ENCODE measurements around the gene GRM3.

The GRM3 gene

DNA sequence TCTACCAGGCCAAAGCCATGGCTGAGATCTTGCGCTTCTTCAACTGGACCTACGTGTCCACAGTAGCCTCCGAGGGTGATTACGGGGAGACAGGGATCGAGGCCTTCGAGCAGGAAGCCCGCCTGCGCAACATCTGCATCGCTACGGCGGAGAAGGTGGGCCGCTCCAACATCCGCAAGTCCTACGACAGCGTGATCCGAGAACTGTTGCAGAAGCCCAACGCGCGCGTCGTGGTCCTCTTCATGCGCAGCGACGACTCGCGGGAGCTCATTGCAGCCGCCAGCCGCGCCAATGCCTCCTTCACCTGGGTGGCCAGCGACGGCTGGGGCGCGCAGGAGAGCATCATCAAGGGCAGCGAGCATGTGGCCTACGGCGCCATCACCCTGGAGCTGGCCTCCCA lies 142.7 kb downstream of the GRM3 start:
- no peak for DNase-seq (ENCODE audit: low read depth in 2 of 2)

DNA sequence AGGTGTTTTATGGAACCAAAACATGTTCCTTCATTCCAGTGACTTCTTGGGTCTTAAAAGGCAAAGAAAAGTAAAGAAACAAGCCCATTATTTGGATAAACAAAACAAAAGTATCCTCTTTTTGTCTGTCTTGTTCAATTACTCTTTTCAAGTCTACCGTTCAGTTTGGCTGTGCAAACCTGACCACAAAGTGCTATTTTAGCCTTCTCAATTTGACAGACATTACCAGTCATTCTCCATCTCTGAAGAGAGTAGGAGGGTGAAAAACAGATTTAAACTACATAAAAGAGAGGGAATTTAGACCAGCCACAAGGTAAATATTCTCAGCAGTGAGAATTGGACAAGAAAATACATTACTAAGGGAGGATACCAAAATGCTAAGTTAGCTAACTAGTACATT lies 145.2 kb downstream of the GRM3 start:
- DNase-seq (ENCODE audit: low read depth in 2 of 2), result no peak

DNA sequence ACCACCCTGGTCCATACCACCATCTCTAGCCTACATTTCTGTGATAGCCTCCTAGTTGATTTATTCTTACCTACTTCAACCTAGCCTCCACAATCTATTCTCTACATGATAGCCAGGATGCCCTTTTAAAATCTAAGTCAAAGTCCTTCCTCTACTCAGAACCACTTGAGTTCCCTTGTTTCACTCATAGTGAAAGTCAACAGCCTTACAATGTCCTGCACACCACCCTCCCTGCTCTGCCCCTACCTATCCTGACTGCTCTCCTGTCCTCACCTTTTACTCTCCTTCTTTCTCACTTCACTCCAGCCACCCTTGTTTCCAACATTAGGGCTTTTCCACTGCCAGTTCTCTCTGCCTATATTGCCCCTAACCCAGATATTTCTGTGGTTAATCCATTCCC lies 146.7 kb downstream of the GRM3 start:
- no peak for DNase-seq (ENCODE audit: low read depth in 2 of 2)

DNA sequence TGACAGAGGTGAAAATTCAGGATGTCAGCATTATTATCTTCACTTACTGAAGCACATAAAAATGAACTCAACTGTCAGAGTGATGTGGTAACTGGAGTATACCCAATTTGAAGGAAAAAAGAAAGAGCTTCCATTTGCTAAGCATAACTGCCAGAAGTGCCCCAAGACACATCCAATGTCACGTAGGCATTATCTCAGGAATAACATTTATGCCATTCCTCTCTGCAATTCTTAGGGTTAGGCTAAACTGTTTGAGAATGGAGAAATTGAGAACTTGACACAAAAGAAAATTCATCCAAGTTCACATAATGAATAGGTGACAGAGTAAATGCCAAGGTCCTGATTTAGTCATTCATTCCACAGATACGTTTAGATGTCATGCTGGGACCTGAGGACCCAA lies 148.6 kb downstream of the GRM3 start:
- DNase-seq (ENCODE audit: low read depth in 2 of 2), result no peak

DNA sequence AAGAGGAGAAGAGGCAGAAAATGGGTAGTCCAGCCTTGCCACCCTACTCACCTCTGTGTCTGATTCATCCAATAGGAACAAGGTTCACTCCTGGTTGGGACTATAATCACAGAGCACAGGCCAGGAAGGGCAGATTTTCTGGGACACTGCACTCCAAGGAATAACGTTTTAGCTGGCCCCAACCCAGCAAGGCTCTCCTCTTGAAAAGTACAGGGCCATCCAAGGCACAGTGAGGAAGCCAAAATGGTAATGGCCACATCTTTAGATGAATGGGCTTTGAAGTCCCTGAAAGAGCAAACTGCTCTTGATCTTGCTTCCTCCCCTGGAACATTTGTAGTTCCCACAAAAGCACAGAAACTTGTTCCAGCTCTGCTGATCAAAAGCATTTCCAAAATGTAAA lies 149.4 kb downstream of the GRM3 start:
- no peak for DNase-seq (ENCODE audit: low read depth in 2 of 2)

DNA sequence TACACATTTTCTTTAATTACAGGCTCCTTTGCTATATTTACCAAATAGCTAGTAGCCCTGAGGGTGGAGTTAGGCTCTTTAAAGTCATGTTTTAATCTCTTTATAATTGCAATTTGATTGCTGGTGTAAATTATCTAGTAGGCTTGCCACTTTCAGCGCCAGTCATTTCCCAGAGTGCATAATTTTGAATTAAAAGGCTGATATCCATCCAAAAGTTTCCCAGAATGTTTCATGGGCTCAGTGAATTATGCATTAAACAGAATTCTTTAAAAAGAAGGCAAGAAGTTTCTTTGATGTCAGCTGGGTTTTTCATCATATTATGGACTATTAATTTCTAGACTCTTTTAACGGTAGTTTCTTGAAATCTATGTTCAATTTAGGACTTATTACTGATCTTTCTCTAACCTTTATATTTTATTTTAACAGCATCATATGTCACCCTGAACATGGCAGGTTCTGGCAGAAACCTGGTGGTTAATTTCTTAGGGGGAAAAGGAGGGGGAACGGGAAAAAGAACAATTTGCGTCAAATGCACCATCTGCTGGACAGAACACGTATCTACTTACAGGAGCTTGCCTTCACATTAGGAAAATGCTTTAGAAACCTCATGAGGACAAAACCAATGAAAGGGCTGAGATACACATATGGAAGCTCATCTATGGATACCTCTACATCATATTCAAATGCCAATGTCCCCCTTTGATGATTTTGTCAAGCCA lies 171.1 kb downstream of the GRM3 start:
- no peak for DNase-seq (ENCODE audit: low read depth in 2 of 2)

DNA sequence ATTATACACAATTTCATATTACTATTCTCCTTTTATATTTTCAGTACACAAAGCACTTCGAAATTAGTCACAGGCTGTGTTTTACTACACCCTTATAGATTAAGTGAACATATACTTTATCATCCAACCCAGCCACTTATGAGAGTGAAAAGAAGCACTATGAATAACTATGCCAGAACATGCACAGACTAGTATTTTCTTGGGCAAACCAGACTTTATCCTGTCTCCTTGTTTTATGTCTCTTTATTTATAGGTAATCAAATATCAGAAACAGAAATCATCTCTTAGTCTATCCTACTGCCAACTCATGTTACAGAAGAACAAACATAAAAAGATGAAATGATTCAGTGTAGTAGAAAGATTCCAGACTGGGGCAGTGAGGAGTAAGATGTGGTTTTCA lies 171.8 kb downstream of the GRM3 start:
- DNase-seq (ENCODE audit: low read depth in 2 of 2), result no peak

DNA sequence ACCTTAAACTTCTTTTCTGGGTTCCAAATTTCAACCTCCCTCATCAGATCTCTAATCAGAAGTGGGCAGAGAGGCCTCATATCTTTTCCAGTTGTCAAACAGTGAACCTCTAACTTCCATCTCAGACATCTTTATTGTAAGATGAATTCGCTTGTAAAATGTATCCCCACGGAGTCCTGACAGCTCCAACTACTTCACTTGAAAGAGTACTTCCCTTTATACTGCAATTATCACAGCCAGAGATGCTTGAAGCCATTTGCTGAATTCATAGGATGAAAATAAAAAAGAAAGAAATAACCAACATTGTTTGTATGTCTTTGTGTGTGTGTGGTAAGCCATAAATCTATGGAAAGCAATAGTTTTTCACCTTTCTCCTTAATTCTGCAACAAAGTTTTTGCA lies 175.2 kb downstream of the GRM3 start:
- no peak for DNase-seq (ENCODE audit: low read depth in 2 of 2)

DNA sequence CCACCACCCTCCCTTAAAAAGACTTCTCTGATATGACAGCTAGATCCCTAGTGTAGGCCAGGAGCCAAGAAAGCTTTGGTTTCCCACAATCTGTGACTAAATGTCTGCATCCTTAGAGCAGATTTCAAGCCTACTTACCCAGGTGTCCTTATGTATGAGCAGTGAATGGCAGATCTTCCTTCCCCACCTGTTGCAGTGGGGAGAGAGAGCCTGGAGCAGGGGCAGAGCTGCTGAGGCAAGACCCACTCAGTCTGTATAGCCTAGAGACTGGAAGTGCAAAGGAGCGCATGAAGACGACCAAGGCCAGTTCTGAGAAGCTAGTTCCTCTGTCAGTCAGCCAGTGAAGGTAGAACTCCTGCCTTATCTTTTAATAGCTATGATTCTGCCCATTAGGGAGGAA lies 180.1 kb downstream of the GRM3 start:
- DNase-seq (ENCODE audit: low read depth in 2 of 2), result no peak

DNA sequence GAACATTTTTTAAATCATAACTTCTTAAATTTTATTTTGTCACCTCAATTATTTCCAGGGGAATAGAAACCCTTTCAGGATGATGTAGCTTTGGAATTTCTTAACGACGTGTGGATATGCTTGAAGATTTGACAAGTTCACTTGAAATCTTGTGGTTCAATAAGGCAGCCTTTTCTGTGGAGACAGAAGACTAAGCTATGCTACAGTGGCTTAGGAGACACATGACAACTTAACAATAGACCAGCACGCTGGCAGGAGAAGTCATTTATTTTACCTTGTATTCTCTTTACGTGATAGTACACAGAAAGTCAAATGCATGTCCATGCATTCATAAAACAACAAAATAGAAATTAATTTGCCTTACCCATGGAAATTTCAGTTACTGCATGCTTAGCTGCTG lies 181.6 kb downstream of the GRM3 start:
- no peak for DNase-seq (ENCODE audit: low read depth in 2 of 2)

DNA sequence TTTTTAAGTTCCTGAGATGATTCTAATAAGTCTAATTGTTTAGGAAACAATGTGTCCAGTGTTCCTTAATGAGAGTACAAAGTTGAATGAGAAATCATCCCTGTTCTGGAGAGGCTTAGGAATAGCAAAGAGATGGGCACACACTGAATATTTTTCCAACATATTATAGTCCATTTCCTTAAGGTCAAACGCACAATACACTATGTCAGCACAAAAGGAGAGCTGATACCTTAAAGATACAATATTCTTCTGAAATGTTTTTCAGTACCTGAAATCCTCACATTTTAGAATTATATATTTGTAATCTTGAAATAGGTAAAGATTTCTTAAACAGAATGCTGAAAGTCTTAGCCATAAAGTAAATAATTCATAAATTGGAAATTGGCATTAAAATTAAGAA lies 183.2 kb downstream of the GRM3 start:
- no peak for DNase-seq (ENCODE audit: low read depth in 2 of 2)

DNA sequence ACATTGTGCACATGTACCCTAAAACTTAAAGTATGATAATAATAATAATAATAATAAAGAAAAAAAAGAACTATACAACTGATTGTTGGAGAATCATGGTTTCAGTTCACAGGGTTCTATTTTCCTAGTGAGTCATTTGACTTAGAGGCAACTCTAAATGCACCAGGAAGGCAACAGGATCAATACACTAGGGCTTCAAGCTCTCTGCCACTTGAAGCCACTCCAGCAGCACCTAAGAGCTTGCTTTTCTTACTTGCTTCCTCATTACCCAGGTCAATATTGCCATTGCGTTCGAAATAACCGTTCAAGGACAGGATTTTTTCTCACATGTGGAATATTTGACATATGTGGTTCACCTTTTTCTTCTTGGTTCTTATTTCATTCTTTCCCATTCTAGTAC lies 189.7 kb downstream of the GRM3 start:
- no peak for DNase-seq (ENCODE audit: low read depth in 2 of 2)

DNA sequence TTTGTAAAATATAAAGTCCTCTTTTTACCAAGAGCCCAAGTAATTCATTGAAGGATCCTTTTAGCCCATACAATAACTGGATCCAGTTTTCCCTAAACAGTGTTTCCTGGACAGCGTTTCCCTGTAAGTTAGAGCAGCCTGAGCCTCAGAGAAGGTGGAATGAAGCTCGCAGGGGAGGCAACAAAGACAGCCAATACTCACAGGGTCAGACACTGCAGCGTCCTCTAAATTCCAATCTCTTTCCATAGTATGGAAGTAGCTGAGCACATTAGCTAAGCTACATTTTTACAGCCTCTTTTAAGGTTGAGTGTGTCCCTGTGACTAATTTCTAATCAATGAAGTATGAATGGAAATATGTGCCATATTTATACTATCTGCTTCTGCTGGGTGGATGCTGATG lies 193.5 kb downstream of the GRM3 start:
- no peak for DNase-seq (ENCODE audit: low read depth in 2 of 2)

DNA sequence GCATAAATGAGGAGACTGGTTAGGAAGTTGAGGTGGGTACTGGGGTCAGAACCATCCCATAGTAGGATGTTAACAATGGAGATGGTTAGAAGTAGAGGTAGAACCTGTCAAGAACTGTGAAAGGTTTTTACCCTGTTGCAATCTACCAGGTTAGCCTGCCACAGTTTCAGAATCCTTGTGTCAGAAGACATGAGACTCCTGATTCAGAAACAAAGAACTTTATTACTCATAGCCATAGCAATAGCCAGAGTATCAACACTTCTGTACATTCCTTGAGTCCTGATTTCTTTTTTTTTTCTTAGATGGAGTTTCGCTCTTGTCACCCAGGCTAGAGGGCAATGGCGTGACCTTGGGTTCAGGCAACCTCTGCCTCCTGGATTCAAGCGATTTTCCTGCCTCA lies 200.9 kb downstream of the GRM3 start:
- DNase-seq (ENCODE audit: low read depth in 2 of 2), result no peak

DNA sequence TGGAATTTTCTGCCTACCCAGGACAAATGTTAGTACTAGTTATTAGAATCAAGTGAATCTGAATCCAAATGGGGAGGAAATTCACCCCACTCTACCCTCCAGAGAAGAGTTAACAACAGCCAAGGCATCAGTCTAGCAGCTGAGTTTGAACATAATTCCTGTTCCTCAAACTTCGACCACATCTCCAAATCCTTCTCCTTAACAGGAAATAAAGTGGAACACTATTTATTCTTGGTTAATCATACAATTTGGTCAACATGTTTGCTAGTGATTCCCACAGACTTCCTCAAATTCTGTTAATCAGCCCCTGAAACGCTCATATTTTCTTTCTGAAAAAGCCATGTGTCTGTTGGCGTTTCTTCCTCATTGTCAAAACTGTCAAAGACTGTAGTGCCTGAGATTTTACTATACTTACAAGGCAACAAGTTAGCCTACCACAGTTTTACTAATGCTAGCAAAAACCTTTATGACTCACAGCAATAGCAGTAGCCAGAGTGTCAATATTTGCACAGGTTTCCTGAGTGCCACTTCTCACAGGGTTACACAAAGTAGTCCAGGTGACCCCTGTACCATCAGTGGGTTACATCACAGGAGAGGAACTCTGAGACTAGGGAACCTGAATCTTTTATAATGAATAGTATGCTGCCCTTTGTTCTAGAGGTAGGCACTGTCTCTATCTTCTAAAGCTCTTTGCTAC lies 202.9 kb downstream of the GRM3 start:
- DNase-seq (ENCODE audit: low read depth in 2 of 2), result no peak

DNA sequence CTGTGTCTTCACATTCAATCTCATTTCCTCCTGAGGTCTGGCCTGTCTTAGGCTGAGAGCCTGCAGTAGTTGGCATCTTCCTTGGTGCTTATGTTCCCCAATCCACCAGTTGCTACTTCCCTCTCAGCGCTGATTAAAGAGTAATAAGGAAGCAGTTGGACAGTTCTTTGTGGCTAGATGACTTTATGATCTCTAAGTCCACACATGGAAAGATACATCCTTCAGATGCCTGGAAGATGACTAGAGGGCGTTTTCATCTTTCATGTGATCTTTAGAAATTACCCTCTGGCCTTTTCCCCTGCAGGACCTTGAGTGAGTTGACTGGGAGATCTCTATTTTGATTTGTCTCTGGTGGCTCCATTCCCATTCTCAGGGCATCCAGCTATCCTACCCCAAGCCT lies 204.5 kb downstream of the GRM3 start:
- DNase-seq (ENCODE audit: low read depth in 2 of 2), result no peak

DNA sequence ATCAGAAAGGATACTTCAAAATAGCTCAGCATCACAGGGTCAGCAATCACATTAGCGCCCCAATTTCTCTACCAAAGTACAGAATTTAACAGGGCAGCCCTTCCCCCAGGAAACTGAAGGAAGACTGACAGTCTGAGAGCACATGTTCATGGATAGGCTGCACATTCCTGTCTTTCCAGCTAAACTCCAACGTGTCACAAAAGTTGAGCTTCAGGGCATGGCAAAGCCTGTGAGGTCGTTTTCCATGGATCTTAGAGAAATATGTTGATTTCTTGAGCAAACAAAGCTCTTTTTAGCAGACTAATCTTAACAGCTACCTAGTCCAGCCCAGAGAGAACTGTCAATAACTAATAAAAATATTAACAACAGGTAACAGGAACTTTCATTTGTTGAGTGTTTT lies 207.9 kb downstream of the GRM3 start:
- no peak for DNase-seq (ENCODE audit: low read depth in 2 of 2)

DNA sequence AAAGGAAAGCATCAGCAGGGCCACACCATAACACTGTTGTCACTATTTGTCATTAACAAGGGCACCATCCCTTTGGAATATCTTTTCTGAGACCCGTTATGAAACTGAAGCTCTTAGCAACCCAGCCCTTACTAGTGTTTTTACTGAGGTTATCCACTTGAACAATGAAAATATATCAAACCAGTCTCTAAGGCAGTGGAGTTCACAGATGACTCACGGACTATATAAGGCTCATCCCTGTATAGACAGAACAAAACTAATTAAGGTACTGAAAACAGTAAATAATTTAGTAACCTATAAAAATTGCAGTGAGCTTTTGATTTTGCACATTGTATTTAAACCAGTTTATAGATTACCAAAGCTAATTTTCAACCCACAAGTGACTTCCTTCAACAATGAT lies 219.7 kb downstream of the GRM3 start:
- no peak for DNase-seq (ENCODE audit: low read depth in 2 of 2)

DNA sequence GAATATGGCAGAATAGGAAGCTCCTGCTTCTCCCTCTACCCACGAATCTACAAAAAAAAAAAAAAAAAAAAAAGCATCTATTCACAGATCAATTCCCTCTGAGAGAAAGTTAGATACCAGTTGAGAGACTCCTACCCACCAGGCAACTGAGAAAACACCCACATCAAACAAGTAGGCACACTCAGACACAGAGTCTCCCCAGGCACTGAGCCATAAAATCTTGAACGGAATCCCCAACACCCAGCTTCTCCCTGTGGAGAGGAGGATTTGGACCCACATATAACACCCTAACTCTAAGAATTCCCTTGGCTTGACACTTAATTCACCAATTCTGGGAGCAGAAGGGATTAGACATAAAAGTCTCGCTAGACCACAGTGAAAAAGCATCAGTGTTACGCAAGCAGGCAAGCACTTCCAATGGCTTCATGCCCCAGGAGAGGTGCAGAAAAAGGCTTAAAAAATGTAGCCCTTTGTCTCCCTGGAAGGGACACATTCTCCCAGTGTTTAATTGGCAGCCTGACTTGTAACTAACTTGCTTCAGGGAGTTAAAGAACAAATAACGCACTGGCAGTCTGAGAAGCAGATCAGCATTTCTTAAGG lies 223.6 kb downstream of the GRM3 start:
- no peak for DNase-seq (ENCODE audit: low read depth in 2 of 2)

DNA sequence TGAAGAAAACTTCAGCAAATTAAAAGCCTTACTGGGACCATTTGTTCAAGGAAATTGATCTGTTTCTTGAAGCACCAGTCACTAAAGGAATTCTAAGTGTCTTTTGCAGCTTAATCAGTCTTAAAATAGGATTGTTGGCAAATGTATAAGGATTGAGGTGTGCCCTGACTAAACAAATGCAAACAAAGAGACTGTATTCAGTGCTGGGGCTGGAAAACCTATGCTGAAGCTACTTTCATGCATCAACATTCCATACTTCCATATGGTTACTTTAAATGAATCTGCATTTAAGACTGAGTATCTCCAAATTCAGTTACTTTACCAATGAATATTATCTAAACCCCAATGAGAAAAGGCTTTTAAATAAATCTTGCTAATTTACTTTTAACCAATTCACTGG lies 232.4 kb downstream of the GRM3 start:
- no peak for DNase-seq (ENCODE audit: low read depth in 2 of 2)

DNA sequence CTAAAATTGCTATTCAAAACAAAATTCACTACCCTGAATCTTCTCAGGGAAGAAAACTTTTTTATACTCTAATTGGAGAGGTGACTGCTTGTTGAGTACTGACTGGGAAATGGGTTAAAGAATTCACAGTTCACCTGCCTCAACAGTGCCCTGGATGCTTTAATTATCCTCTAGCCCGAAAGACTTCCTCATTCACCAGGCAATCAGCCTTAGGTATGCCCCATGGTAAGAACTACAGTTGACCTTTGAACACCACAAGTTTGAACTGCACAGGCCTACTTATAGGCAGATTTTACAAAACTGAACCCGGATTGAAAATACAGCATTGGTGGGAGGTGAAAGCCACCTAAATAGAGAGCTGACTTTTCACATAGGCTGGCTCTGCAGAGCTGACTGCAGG lies 240.4 kb downstream of the GRM3 start:
- DNase-seq (ENCODE audit: low read depth in 2 of 2), result no peak

DNA sequence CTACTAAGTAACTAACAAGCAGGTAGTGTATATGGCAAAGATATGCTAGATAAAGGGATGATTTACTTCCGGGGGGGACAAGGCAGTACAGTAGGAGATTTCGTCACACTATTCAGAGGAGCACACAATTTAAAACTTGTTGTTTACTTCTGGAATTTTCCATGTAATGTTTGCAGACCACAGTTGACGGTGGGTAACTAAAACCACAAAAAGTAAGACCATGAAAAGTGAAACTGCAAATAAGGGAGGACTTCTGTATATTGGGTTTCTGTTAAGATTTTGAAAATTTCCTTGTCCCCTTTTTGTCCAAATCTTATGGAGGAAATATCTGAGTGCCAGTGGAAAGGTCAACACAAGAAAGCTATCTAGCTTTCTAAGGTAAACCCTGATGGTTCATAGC lies 245.8 kb downstream of the GRM3 start:
- no peak for DNase-seq (ENCODE audit: low read depth in 2 of 2)

DNA sequence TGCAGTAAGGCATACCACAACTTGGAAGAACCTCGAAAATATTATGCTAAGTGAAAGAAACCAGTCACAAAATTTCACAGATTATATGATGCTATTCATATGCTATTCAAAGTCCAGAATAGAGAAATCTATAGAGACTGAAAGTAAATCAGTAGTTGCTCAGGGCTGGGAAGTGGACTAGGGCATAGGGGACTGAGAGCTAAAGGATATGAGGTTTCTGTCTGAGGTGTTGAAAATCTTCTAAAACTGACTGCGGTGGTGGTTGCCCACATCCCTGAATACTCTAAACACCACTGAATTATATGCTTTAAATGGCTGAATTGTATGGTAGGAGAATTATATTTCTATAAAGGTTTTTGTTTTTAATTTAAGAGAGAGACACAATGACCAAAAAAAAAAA lies 254.5 kb downstream of the GRM3 start:
- DNase-seq (ENCODE audit: low read depth in 2 of 2), result no peak

DNA sequence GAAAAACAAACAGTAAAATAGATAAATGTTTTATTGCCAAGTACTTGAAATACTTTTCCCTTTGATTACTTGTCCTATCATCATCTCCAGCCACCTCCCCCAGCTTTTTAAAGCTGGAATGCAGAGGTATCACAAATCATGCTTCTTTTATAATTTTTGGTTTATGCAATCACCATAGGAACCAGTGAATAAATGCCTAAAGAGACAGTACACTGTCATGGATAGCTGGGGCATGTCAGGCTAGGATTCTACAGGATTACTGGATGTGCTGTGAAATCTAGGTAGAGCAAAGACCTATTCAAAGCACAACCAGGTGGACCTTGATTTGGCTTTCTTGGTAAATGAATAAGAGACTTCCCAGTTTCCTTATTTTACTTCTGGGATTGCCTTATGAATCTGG lies 257.2 kb downstream of the GRM3 start:
- no peak for DNase-seq (ENCODE audit: low read depth in 2 of 2)
